Measurements from ENCODE around the gene PCYT1A.
"Not testable (repeated sequence)": the region's sequence is repeated elsewhere in the genome, so short reads cannot be mapped to it uniquely, and the experiment has no call there.

Gene PCYT1A

GRCh38 chr3:196189566-196190347 lies 97.8 kb downstream of the PCYT1A start:
- DNase-seq, result no peak

DNA sequence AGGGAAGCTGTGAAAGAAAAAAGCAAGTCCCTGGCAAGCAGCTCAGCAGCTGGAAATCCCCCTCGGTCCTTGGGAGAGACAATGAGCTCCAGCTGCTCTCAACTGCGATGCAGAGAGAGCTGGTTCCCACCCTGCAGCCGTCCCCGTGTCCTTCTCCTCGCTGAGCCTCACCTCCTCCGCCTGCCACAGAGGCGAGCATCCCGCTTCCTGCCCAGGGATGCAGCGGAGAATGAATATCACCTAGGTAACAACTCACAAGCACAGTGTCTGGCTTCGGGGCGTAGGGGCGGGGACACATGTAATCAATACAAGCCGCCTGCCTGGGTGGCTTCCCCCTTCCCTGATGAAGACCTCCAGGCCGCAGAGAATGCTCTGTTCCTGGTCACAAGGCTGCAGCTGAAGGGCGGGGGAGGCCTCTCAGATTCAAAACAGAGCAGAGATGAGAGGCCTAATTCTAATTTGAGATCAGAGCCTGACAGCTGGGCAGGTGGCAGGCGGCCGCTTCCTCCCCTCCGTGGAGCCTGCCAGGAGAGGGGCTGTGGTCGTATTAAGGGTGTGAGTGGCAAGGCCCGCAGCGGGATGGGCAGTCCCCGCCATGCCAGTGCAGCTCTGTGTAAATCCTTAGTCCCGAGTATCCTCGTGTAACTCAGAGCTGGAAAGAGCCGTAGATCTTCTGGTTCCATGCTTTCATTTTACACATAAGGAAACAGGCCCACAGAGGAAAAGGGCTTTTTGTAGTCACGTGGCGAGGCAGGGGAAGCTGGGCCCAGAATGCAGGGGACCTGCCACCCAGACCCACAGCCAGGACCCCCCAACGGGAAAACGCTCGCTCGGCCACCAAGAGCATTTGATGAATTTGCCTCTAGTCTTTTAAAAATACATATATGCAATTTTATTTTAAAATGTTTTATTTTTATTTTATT lies 100.6 kb downstream of the PCYT1A start:
- DNase-seq, result no peak

DNA sequence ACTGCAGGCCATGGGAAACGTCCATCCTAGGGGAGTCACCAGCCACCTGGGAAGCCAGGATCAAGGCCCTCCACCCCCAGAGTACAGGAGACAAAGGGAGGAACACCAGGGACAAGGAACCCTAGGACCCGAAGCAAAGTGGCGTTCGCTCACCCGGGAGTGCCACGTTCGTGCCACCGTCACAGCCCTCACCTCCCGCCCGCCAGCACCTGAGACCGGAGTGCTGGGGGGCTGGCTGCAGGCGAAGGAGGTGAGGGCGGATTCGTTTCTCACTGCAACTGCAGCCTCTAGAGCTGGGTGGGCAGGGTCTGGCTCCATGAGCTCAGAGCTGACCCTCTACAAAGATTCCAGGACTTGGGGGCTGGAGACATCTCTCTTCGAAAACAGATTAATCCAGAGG lies 102.6 kb downstream of the PCYT1A start:
- DNase-seq, result no peak

GRCh38 chr3:196184169-196184432 lies 103.4 kb downstream of the PCYT1A start:
- DNase-seq, result not testable (repeated sequence)

DNA sequence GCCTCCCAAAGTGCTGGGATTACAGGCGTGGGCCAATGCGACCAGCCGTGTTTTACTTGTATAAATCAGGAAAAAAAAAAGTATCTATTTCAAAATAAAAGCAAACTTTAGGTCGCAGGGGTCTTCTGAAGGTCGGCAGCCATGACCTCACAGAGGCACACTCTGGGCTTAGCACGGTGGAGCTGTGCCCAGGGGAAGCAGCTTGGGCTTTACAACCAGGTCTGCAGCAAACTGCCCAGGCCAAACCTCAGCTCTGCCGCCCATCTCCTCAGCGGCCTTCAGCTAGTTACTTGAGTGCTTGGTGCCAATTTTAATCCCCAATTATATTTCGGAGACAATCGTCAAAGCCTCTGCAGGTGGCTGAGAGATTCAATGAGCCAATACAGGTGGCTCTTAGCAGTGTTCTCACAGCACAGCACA lies 106.4 kb downstream of the PCYT1A start:
- DNase-seq, result no peak

- DNase-seq, result no peak
These were observed 107.2 kb downstream of the PCYT1A start for GRCh38 chr3:196180346-196180745.
